ENCODE results near the gene TNFSF13.
A peak's percentile ranks its signal among the peaks of the same experiment; 100 is the strongest.

The TNFSF13 gene

DNA sequence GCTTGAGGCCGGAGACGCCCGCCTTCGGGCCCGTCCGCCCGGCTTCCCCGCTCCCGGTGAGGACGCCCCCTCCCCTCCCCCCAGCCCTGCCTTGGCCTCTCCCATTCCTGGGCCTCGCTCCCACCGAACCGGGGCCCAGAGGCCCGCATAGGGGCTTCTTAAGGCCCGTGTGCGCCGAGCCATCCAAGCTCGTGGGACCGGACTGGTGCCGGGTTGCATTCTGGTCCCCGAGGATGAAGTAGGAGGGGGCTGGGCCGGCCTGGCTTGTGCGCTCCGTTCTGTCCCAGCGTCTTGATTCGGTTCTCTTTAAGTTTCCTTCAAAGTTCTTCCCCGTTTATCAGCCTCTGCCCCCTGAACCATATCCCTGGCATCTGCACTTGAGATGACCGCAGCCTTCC lies 3.7 kb downstream of the TNFSF13 start:
- DNase-seq (ENCODE audit: low read depth), result no peak
- H3K4me3 ChIP-seq (ENCODE audit: low read depth, low read length), result peak overlapping the region; percentile 83
- in situ Hi-C loops (cut with HindIII; ENCODE audit: low sequenced_read_pairs), result no loop called here
- TF ChIP-seq, protein P1, sequence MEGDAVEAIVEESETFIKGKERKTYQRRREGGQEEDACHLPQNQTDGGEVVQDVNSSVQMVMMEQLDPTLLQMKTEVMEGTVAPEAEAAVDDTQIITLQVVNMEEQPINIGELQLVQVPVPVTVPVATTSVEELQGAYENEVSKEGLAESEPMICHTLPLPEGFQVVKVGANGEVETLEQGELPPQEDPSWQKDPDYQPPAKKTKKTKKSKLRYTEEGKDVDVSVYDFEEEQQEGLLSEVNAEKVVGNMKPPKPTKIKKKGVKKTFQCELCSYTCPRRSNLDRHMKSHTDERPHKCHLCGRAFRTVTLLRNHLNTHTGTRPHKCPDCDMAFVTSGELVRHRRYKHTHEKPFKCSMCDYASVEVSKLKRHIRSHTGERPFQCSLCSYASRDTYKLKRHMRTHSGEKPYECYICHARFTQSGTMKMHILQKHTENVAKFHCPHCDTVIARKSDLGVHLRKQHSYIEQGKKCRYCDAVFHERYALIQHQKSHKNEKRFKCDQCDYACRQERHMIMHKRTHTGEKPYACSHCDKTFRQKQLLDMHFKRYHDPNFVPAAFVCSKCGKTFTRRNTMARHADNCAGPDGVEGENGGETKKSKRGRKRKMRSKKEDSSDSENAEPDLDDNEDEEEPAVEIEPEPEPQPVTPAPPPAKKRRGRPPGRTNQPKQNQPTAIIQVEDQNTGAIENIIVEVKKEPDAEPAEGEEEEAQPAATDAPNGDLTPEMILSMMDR (IDR thresholded peaks at IDR 0.05; ENCODE audit: low read depth, low read length, missing control alignments), result no peak

DNA sequence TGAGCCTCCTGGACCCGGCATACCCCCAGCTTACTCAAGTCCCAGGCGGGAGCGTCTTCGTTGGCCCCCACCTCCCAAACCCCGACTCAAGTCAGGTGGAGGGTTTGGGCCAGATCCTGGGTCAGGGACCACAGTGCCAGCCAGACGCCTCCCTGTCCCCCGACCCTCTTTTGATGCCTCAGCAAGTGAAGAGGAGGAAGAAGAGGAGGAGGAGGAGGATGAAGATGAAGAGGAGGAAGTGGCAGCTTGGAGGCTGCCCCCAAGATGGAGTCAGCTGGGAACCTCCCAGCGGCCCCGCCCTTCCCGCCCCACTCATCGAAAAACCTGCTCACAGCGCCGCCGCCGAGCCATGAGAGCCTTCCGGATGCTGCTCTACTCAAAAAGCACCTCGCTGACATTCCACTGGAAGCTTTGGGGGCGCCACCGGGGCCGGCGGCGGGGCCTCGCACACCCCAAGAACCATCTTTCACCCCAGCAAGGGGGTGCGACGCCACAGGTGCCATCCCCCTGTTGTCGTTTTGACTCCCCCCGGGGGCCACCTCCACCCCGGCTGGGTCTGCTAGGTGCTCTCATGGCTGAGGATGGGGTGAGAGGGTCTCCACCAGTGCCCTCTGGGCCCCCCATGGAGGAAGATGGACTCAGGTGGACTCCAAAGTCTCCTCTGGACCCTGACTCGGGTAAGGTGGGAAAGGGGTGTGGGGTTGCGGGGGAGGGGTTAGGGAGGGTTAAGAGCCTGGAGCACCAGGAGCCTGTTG lies 4.7 kb downstream of the TNFSF13 start:
- no peak for DNase-seq (ENCODE audit: low read depth)
- in situ Hi-C loops (cut with HindIII; ENCODE audit: low sequenced_read_pairs), result no loop called here
- peak overlapping the region; percentile 83 for H3K4me3 ChIP-seq (ENCODE audit: low read depth, low read length)
- TF ChIP-seq, protein P1 (IDR thresholded peaks at IDR 0.05; ENCODE audit: low read depth, low read length, missing control alignments), result no peak

DNA sequence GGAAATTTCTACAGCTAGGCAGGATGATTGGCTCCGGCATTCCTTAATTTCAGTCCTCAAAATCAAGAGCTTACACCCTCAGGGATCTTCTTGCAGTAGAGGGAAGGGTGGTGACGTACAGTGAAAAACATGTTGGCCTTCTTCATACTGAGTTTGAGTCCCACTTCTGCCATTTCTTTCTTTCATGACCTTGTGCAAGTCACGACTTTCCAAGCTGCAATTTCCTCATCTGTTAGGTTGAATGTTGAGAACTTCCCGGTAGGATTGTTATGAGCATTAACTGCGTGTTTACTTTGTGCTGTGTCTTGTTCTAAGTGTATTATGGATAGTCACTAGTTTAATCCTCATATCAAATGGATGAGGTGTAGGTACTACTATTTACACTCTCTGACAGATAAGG lies 11.0 kb downstream of the TNFSF13 start:
- TF ChIP-seq, protein P1 (IDR thresholded peaks at IDR 0.05; ENCODE audit: low read depth, low read length, missing control alignments), result no peak
- no peak overlapping the region for H3K4me3 ChIP-seq (ENCODE audit: low read depth, low read length)
- in situ Hi-C loops (cut with HindIII; ENCODE audit: low sequenced_read_pairs), result no loop called here
- DNase-seq (ENCODE audit: low read depth), result no peak

DNA sequence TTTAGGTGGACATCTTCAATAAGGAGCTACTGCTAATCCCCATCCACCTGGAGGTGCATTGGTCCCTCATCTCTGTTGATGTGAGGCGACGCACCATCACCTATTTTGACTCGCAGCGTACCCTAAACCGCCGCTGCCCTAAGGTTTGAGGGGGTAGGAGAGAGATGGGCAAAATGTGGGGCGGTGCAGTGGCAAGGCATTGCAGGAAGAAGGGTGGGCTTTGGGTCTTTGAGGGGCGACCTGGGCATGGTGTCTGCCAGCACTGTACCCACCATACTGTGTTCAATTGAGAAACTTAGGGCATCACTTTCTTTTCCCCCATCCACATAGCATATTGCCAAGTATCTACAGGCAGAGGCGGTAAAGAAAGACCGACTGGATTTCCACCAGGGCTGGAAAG lies 11.8 kb downstream of the TNFSF13 start:
- no peak for DNase-seq (ENCODE audit: low read depth)
- in situ Hi-C loops (cut with HindIII; ENCODE audit: low sequenced_read_pairs), result no loop called here
- TF ChIP-seq, protein P1 (IDR thresholded peaks at IDR 0.05; ENCODE audit: low read depth, low read length, missing control alignments), result no peak
- no peak overlapping the region for H3K4me3 ChIP-seq (ENCODE audit: low read depth, low read length)

DNA sequence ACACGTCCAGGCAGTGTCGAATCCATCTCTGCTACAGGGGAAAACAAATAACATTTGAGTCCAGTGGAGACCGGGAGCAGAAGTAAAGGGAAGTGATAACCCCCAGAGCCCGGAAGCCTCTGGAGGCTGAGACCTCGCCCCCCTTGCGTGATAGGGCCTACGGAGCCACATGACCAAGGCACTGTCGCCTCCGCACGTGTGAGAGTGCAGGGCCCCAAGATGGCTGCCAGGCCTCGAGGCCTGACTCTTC lies 13.7 kb downstream of the TNFSF13 start:
- in situ Hi-C loops (cut with HindIII; ENCODE audit: low sequenced_read_pairs), result no loop called here
- DNase-seq (ENCODE audit: low read depth), result no peak
- H3K4me3 ChIP-seq (ENCODE audit: low read depth, low read length), result peak overlapping the region; percentile 56
- TF ChIP-seq, protein P1 (IDR thresholded peaks at IDR 0.05; ENCODE audit: low read depth, low read length, missing control alignments), result no peak

DNA sequence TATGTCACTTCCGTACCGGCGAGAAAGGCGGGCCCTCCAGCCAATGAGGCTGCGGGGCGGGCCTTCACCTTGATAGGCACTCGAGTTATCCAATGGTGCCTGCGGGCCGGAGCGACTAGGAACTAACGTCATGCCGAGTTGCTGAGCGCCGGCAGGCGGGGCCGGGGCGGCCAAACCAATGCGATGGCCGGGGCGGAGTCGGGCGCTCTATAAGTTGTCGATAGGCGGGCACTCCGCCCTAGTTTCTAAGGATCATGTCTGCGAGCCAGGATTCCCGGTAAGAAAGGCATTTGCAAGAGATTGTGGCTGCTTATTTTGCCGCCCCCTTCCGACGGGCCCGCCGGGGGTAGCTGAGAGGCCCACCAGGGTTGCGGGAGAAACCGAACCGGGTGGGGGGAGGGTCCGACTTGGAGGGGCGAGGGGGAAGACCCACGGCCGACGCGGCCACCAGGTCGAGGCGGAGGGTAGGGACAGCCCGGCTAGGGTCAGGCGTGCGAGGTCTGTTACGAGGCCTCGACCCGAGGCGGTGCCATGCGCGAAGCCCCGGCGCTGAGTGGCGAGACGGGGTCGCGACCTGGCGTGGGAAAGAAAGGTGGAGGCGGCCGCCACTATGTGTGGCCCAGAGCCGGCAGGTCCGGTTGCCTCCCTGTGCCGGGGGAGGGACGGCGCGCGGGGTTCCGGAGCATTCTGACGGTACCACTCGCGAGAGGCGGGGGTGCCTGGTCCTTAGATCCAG lies 14.2 kb downstream of the TNFSF13 start:
- peak overlapping the region; percentile 97 for H3K4me3 ChIP-seq (ENCODE audit: low read depth, low read length)
- in situ Hi-C loops (cut with HindIII; ENCODE audit: low sequenced_read_pairs), result no loop called here
- TF ChIP-seq, protein P1 (IDR thresholded peaks at IDR 0.05; ENCODE audit: low read depth, low read length, missing control alignments), result no peak
- DNase-seq (ENCODE audit: low read depth), result peak; percentile 98
